Measurements from ENCODE around the gene FGD3.

The FGD3 gene

GRCh38 chr9:93032545-93032944, 85.2 kb downstream of the FGD3 start:
- DNase-seq: no peak

GRCh38 chr9:93033531-93033930, 86.2 kb downstream of the FGD3 start:
- no peak for DNase-seq

- DNase-seq: no peak
Measured at GRCh38 chr9:93035106-93035660, 87.9 kb downstream of the FGD3 start.

GRCh38 chr9:93035821-93036351, 88.6 kb downstream of the FGD3 start:
- no peak for DNase-seq

GRCh38 chr9:93036887-93037475, 89.7 kb downstream of the FGD3 start:
- no peak for DNase-seq

- DNase-seq: no peak
Measured at GRCh38 chr9:93037476-93037971, 90.2 kb downstream of the FGD3 start.

GRCh38 chr9:93038918-93039317, 91.6 kb downstream of the FGD3 start:
- DNase-seq: no peak

GRCh38 chr9:93039456-93039855, 92.1 kb downstream of the FGD3 start:
- DNase-seq: no peak

GRCh38 chr9:93039976-93040375, 92.7 kb downstream of the FGD3 start:
- no peak for DNase-seq

- no peak for DNase-seq
Measured at GRCh38 chr9:93040409-93040808, 93.1 kb downstream of the FGD3 start.

GRCh38 chr9:93041108-93041802, 93.9 kb downstream of the FGD3 start:
- DNase-seq: no peak

- no peak for DNase-seq
Measured at GRCh38 chr9:93043122-93043521, 95.8 kb downstream of the FGD3 start.

GRCh38 chr9:93045521-93045920, 98.2 kb downstream of the FGD3 start:
- no peak for DNase-seq

- no peak for DNase-seq
Measured at GRCh38 chr9:93048566-93049448, 101.5 kb downstream of the FGD3 start.

GRCh38 chr9:93049491-93049890, 102.2 kb downstream of the FGD3 start:
- DNase-seq: no peak

- DNase-seq: no peak
Measured at GRCh38 chr9:93050231-93050630, 102.9 kb downstream of the FGD3 start.

- DNase-seq: peak; percentile 23
Measured at GRCh38 chr9:93051680-93052089, 104.4 kb downstream of the FGD3 start.

- DNase-seq: no peak
Measured at GRCh38 chr9:93052791-93053540, 105.6 kb downstream of the FGD3 start.

- DNase-seq: no peak
Measured at GRCh38 chr9:93053781-93054331, 106.5 kb downstream of the FGD3 start.

- no peak for DNase-seq
Measured at GRCh38 chr9:93054758-93055704, 107.7 kb downstream of the FGD3 start.

All from NCI-H226 (cell line).